Liver (tissue), 9 donors: Measurements from ENCODE around the gene USF2. TPM values are rescaled to one million over a fixed set of nuclear protein-coding genes. Genes with fewer than 3 reads are reported as not detected.
A peak's percentile ranks its signal among the peaks of the same experiment; 100 is the strongest.

Experiments
- DNase-seq: peaks from one replicate; pipeline ENCODE4 v3.0.0-alpha.2; 2017; ENCODE audit warnings: low spot score
- H3K27ac ChIP-seq, 2 donors: one replicate each; pipeline ENCODE4 v1.7.0; 2013; ENCODE audit warnings: inconsistent platforms in 2 of 2, low read length in 2 of 2, control low read depth in 1 of 2, low read depth in 1 of 2, mild to moderate bottlenecking in 1 of 2
- H3K27me3 ChIP-seq, 4 donors: one replicate each; pipeline versions ENCODE4 v1.6.1 to v1.7.0; 2013; ENCODE audit warnings: low read length in 3 of 4, inconsistent platforms in 1 of 4, mild to moderate bottlenecking in 1 of 4, moderate library complexity in 1 of 4; ENCODE audit not compliant: control insufficient read depth in 4 of 4, insufficient read depth in 4 of 4
- H3K36me3 ChIP-seq, 4 donors: one replicate each; pipeline versions ENCODE4 v1.6.1 to v1.7.0; 2013; ENCODE audit warnings: low read length in 3 of 4, mild to moderate bottlenecking in 3 of 4, low read depth in 1 of 4, moderate library complexity in 1 of 4; ENCODE audit not compliant: control insufficient read depth in 4 of 4, insufficient read depth in 3 of 4
- H3K4me1 ChIP-seq, 4 donors: one replicate each; pipeline versions ENCODE4 v1.6.1 to v1.7.0; 2013; ENCODE audit warnings: low read length in 3 of 4, mild to moderate bottlenecking in 3 of 4, moderate library complexity in 1 of 4; ENCODE audit not compliant: control insufficient read depth in 4 of 4, insufficient read depth in 4 of 4
- H3K4me3 ChIP-seq, 3 donors: one replicate each; pipeline versions ENCODE4 v1.6.1 to v1.7.0; 2013; ENCODE audit warnings: low read length in 3 of 3, control low read depth in 1 of 3, low read depth in 1 of 3, mild to moderate bottlenecking in 1 of 3
- H3K9ac ChIP-seq, 2 donors: one replicate each; pipeline ENCODE4 v1.7.0; 2013; ENCODE audit warnings: low read length in 2 of 2, mild to moderate bottlenecking in 2 of 2, moderate library complexity in 2 of 2, control low read depth in 1 of 2, low read depth in 1 of 2
- H3K9me3 ChIP-seq, 4 donors: one replicate each; pipeline versions ENCODE4 v1.6.1 to v1.7.0; 2013; ENCODE audit warnings: low read length in 3 of 4; ENCODE audit not compliant: control insufficient read depth in 4 of 4
- EGR1 ChIP-seq, 2 donors: IDR thresholded peaks; 2 replicates each; pipeline ENCODE4 v1.6.1; 2016 to 2018; ENCODE audit warnings: antibody characterized with exemption in 2 of 2, low read depth in 2 of 2
- FOXA1 ChIP-seq: IDR thresholded peaks from 2 replicates; pipeline ENCODE4 v1.6.1; 2016; ENCODE audit warnings: antibody characterized with exemption
- FOXA2 ChIP-seq: IDR thresholded peaks from 2 replicates; pipeline ENCODE4 v1.6.1; 2016; ENCODE audit warnings: antibody characterized with exemption
- GABPA ChIP-seq, 2 donors: IDR thresholded peaks in 1 of 2; conservative IDR thresholded peaks in 1 of 2; 2 replicates each; pipeline ENCODE4 v1.6.1; 2016; ENCODE audit warnings: antibody characterized with exemption in 2 of 2, mild to moderate bottlenecking in 1 of 2, moderate library complexity in 1 of 2
- HNF4A ChIP-seq, 2 donors: conservative IDR thresholded peaks; 2 replicates each; pipeline ENCODE4 v1.6.1; 2016; ENCODE audit warnings: antibody characterized with exemption in 2 of 2, mild to moderate bottlenecking in 2 of 2
- HNF4G ChIP-seq: IDR thresholded peaks from 2 replicates; pipeline ENCODE4 v1.6.1; 2016; ENCODE audit warnings: antibody characterized with exemption
- JUND ChIP-seq, 2 donors: IDR thresholded peaks; 2 replicates each; pipeline ENCODE4 v1.6.1; 2016; ENCODE audit warnings: antibody characterized with exemption in 2 of 2
- NR2F2 ChIP-seq: IDR thresholded peaks from 2 replicates; pipeline ENCODE4 v1.6.1; 2016; ENCODE audit warnings: antibody characterized with exemption
- RAD21 ChIP-seq, 2 donors: IDR thresholded peaks; 2 replicates each; pipeline ENCODE4 v1.6.1; 2016; ENCODE audit warnings: antibody characterized with exemption in 2 of 2, mild to moderate bottlenecking in 2 of 2
- REST ChIP-seq: IDR thresholded peaks from 2 replicates; pipeline ENCODE4 v1.6.1; 2016; ENCODE audit warnings: antibody characterized with exemption, mild to moderate bottlenecking
- RXRA ChIP-seq, 2 donors: IDR thresholded peaks; 2 replicates each; pipeline ENCODE4 v1.6.1; 2017 to 2018; ENCODE audit warnings: antibody characterized with exemption in 2 of 2, mild to moderate bottlenecking in 1 of 2
- SP1 ChIP-seq: IDR thresholded peaks from 2 replicates; pipeline ENCODE4 v1.6.1; 2018; ENCODE audit warnings: antibody characterized with exemption, mild to moderate bottlenecking
- TAF1 ChIP-seq: conservative IDR thresholded peaks from 2 replicates; pipeline ENCODE4 v1.6.1; 2016; ENCODE audit warnings: antibody characterized with exemption, mild to moderate bottlenecking
- YY1 ChIP-seq: IDR thresholded peaks from 2 replicates; pipeline ENCODE4 v1.6.1; 2016; ENCODE audit warnings: antibody characterized with exemption, mild to moderate bottlenecking
- ZBTB33 ChIP-seq: IDR thresholded peaks from 2 replicates; pipeline ENCODE4 v1.6.1; 2016; ENCODE audit warnings: antibody characterized with exemption
- WGBS: extraction: QIAGEN DNeasy Blood & Tissue Kit; methylation state at CpG from one replicate; pipeline ENCODE4 v1.1.7; 2013; 5-methylcytosine and 5-hydroxymethylcytosine counted together
- polyA plus RNA-seq, 2 donors: library from polyadenylated mRNA; stranded (reverse) in 1 of 2; unstranded in 1 of 2; fragments of 200-250 nt in 1 of 2; fragments of >200 nt in 1 of 2; fragmentation: Nextera tagmentation in 1 of 2; extraction: Ambion mirVana in 1 of 2; gene quantifications; one replicate each; pipeline versions ENCODE4 v1.2.1 to v1.2.3, GENCODE V29; 2013 to 2015
- total RNA-seq, 2 donors: library from RNA; depleted of rRNA; stranded (reverse); fragments of >200 nt; gene quantifications; one replicate each; pipeline ENCODE4 v1.2.3, GENCODE V29; 2014
- TF ChIP-seq, protein P1 (sequence below): fragments of 150-350 bp; IDR thresholded peaks from 2 replicates; pipeline ENCODE4 v1.5.1; 2017; ENCODE audit warnings: improper control_type of control experiment, low read depth, low read length; ENCODE audit not compliant: missing input control
- TF ChIP-seq, protein P2 (sequence below): IDR thresholded peaks from 2 replicates; pipeline ENCODE4 v1.6.1; 2016; ENCODE audit warnings: antibody characterized with exemption
- TF ChIP-seq, protein P3 (sequence below): IDR thresholded peaks from 2 replicates; pipeline ENCODE4 v1.6.1; 2016; ENCODE audit warnings: antibody characterized with exemption
- donor health status: healthy.
- donor health status: healthy.
- donor health status: healthy.
- donor health status: healthy.
- donor health status: healthy.

The USF2 gene
- total and polyA plus RNA-seq, 4 donors: 22.8 to 85.9 (median 55.9) TPM

DNA sequence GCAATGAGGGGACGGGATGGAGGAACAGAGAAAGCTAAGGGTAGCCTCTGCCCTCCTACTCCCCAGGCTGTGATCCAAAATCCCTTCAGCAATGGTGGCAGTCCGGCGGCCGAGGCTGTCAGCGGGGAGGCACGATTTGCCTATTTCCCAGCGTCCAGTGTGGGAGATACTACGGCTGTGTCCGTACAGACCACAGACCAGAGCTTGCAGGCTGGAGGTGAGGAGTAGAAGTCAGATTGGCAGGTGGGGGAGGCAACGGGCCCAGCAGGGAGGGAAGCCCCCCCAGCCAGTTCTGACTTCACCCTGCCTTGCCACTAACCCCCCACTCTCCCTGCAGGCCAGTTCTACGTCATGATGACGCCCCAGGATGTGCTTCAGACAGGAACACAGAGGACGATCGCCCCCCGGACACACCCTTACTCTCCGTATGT lies 1.6 kb downstream of the USF2 start:
- H3K4me1 ChIP-seq: peaks cover 22 to 63% (median 41%) of the 10 kb centered on the region in 4 donors
- H3K9ac ChIP-seq: no peak overlapping the region
- TF ChIP-seq HNF4G (no peak), NR2F2 (no peak), REST (no peak), TAF1 (no peak), RXRA (IDR thresholded peaks at IDR 0.05) (no peak), ZBTB33 (no peak), GABPA (IDR thresholded peaks at IDR 0.05 in 1 of 2, conservative IDR thresholded peaks at IDR 0.05 in 1 of 2) (no peak), RAD21 (IDR thresholded peaks at IDR 0.05) (no peak), FOXA1 (no peak), HNF4A (conservative IDR thresholded peaks at IDR 0.05) (no peak), SP1 (no peak), EGR1 (IDR thresholded peaks at IDR 0.05; ENCODE audit: low read depth in 2 of 2) (no peak), YY1 (no peak), FOXA2 (no peak), JUND (IDR thresholded peaks at IDR 0.05) (no peak)
- TF ChIP-seq, protein P1, sequence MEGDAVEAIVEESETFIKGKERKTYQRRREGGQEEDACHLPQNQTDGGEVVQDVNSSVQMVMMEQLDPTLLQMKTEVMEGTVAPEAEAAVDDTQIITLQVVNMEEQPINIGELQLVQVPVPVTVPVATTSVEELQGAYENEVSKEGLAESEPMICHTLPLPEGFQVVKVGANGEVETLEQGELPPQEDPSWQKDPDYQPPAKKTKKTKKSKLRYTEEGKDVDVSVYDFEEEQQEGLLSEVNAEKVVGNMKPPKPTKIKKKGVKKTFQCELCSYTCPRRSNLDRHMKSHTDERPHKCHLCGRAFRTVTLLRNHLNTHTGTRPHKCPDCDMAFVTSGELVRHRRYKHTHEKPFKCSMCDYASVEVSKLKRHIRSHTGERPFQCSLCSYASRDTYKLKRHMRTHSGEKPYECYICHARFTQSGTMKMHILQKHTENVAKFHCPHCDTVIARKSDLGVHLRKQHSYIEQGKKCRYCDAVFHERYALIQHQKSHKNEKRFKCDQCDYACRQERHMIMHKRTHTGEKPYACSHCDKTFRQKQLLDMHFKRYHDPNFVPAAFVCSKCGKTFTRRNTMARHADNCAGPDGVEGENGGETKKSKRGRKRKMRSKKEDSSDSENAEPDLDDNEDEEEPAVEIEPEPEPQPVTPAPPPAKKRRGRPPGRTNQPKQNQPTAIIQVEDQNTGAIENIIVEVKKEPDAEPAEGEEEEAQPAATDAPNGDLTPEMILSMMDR: no peak
- TF ChIP-seq, protein P2, sequence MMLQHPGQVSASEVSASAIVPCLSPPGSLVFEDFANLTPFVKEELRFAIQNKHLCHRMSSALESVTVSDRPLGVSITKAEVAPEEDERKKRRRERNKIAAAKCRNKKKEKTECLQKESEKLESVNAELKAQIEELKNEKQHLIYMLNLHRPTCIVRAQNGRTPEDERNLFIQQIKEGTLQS: no peak
- TF ChIP-seq, protein P3, sequence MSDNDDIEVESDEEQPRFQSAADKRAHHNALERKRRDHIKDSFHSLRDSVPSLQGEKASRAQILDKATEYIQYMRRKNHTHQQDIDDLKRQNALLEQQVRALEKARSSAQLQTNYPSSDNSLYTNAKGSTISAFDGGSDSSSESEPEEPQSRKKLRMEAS: no peak
- no peaks in the 10 kb centered on the region for H3K27me3 ChIP-seq
- no peak for DNase-seq
- WGBS: 92% methylated on average over 16 of the region's 16 CpGs
- peak overlapping the region in 1 of 3 donors; percentile 41 for H3K4me3 ChIP-seq
- H3K27ac ChIP-seq: peak overlapping the region; percentile 82 to 91
- peaks cover 0 to 8% (median 6%) of the 10 kb centered on the region in 4 donors for H3K36me3 ChIP-seq
- H3K9me3 ChIP-seq: no peaks in the 10 kb centered on the region
